Measurements from ENCODE around the gene YIPF3.
"Not testable (repeated sequence)": the region's sequence is repeated elsewhere in the genome, so short reads cannot be mapped to it uniquely, and the experiment has no call there.

YIPF3 gene

DNA sequence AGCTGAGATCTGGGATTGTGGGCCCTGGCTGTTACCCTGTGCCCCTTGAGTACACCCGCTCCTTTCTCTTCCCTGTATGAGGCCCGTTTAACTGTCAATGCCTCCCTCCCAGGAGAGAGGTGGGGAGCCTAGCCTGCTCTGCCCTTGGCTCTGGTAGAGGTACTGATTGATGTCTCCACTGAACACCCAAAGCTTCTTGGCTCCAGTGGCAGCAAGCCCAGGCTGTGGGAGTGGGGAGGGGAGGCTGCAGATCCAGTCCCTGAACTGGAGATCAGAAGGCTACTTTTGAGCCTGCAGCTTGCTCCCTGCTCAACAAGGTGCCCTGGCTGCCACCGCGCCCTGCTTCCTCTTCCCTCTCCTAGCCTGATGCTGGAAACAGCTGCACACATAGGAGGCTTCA is 14.1 kb downstream of the YIPF3 start:
- no peaks in the 10 kb centered on the region for H3K27me3 Mint-ChIP-seq
- H3K27ac Mint-ChIP-seq = no peak overlapping the region
- H3K36me3 Mint-ChIP-seq (ENCODE audit: low read depth) = peaks cover 37% of the 10 kb centered on the region
- no peak overlapping the region for H3K4me3 Mint-ChIP-seq
- H3K4me1 Mint-ChIP-seq (ENCODE audit: low read depth) = no peaks in the 10 kb centered on the region
- no peaks in the 10 kb centered on the region for H3K9me3 Mint-ChIP-seq

DNA sequence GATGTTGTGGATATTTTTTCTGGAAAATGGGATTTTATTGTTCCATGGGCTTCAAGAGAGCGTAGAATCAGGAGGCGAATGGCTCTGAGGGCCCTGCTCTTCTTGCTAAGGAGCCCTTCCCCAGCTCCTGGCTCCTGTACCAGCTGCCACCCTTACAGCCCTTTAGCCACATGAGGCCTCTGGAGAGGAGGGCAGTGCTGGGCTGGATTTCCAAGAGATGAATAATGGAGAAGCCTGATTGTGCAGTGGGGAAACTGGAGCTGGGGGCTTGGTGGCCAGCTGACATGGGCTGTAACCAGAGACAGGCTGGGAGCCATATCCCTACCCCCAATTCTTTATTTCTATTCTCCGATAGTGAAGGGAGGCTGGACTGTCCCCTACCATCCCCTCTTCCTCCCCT is 15.8 kb downstream of the YIPF3 start:
- no peaks in the 10 kb centered on the region for H3K27me3 Mint-ChIP-seq
- H3K9me3 Mint-ChIP-seq = no peaks in the 10 kb centered on the region
- no peak overlapping the region for H3K4me3 Mint-ChIP-seq
- H3K4me1 Mint-ChIP-seq (ENCODE audit: low read depth) = no peaks in the 10 kb centered on the region
- no peak overlapping the region for H3K27ac Mint-ChIP-seq
- peaks cover 30% of the 10 kb centered on the region for H3K36me3 Mint-ChIP-seq (ENCODE audit: low read depth)

DNA sequence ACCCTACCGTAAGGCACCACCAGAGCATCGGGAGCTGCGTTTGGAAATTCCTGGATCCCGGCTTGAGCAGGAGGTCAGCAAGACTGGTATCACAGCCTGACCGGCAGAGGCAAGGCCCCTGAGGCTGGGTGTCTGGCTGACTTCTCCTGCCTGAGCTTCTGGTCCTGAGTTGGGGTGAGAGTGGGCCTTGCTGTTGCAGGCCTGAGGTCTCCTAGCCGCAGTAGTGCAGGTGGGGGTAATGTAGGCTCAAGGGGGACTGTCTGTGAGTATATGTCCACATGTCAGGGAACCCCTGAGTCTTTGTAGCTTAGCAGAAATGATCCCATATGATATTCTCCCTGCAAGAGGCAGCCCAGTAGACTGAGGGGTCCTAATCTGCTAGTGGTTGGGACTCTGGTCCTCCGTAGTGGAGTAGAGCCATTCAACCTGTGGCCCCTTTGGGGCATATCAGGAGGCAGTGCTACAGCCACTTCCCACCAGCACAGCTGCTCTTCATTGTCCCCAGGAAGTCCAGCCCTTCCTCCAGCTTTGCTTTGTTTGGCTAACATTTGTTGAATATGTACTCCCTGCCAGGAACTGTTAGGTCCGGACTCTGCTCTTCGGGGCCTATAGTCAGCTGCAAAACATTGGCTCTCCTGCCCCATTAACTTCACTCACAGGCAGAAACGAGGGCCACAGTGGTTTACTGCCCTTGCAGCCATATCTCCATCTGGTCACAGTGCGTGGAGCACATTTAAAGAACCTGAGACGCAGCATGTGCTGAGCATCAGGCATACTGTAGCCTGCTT is 17.5 kb downstream of the YIPF3 start:
- Mint-ChIP-seq H3K4me3 (no peak overlapping the region), H3K4me1 (ENCODE audit: low read depth) (peaks cover 10% of the 10 kb centered on the region), H3K9me3 (no peaks in the 10 kb centered on the region), H3K27me3 (no peaks in the 10 kb centered on the region), H3K27ac (no peak overlapping the region), H3K36me3 (ENCODE audit: low read depth) (peaks cover 29% of the 10 kb centered on the region)

GRCh38 chr6:43498291-43498690 is 18.4 kb downstream of the YIPF3 start:
- Mint-ChIP-seq H3K4me1 (ENCODE audit: low read depth) (peaks cover 16% of the 10 kb centered on the region), H3K36me3 (ENCODE audit: low read depth) (peaks cover 24% of the 10 kb centered on the region)
- H3K27me3 Mint-ChIP-seq, H3K27ac Mint-ChIP-seq, H3K4me3 Mint-ChIP-seq, H3K9me3 Mint-ChIP-seq: not testable (repeated sequence)

DNA sequence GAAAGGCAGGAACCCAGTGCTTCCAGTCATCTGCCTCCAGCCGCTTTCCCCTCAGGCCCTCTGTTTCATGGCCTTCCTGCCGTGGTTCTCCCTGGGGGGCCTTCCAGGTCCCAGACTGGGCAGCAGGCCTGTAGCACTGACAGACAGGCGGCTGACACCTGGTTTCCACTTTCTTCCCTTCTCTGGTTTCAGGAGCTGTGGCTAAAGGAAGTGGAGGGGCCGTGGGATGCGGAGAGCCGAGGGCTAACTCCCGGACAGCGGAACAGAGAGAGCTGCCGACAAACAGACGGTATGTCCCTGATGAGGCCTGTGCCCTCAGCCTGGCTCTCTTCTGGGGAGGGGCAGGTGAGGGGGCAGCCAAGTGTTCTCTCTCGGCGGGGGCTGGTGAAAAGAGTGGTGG is 19.0 kb downstream of the YIPF3 start:
- Mint-ChIP-seq H3K27me3 (no peaks in the 10 kb centered on the region), H3K27ac (no peak overlapping the region), H3K4me1 (ENCODE audit: low read depth) (peaks cover 19% of the 10 kb centered on the region), H3K36me3 (ENCODE audit: low read depth) (peaks cover 21% of the 10 kb centered on the region), H3K9me3 (no peaks in the 10 kb centered on the region), H3K4me3 (no peak overlapping the region)

- no peaks in the 10 kb centered on the region for H3K27me3 Mint-ChIP-seq
- no peak overlapping the region for H3K27ac Mint-ChIP-seq
- H3K9me3 Mint-ChIP-seq = no peaks in the 10 kb centered on the region
- peaks cover 19% of the 10 kb centered on the region for H3K4me1 Mint-ChIP-seq (ENCODE audit: low read depth)
- no peak overlapping the region for H3K4me3 Mint-ChIP-seq
- peaks cover 20% of the 10 kb centered on the region for H3K36me3 Mint-ChIP-seq (ENCODE audit: low read depth)
Measured at GRCh38 chr6:43497129-43497396, 19.7 kb downstream of the YIPF3 start.

- peaks cover 19% of the 10 kb centered on the region for H3K4me1 Mint-ChIP-seq (ENCODE audit: low read depth)
- no peaks in the 10 kb centered on the region for H3K9me3 Mint-ChIP-seq
- H3K36me3 Mint-ChIP-seq (ENCODE audit: low read depth) = peaks cover 15% of the 10 kb centered on the region
- H3K4me3 Mint-ChIP-seq = no peak overlapping the region
- no peak overlapping the region for H3K27ac Mint-ChIP-seq
- H3K27me3 Mint-ChIP-seq = no peaks in the 10 kb centered on the region
Measured at GRCh38 chr6:43496370-43497128, 20.2 kb downstream of the YIPF3 start.

GRCh38 chr6:43495409-43495941 is 21.3 kb downstream of the YIPF3 start:
- Mint-ChIP-seq H3K36me3 (ENCODE audit: low read depth) (peaks cover 7% of the 10 kb centered on the region), H3K4me3 (no peak overlapping the region), H3K27ac (no peak overlapping the region)

GRCh38 chr6:43494766-43495165 is 22.0 kb downstream of the YIPF3 start:
- H3K27ac Mint-ChIP-seq = no peak overlapping the region
- H3K36me3 Mint-ChIP-seq (ENCODE audit: low read depth) = peaks cover 7% of the 10 kb centered on the region
- no peak overlapping the region for H3K4me3 Mint-ChIP-seq
- no peaks in the 10 kb centered on the region for H3K9me3 Mint-ChIP-seq
- H3K27me3 Mint-ChIP-seq = no peaks in the 10 kb centered on the region
- peaks cover 23% of the 10 kb centered on the region for H3K4me1 Mint-ChIP-seq (ENCODE audit: low read depth)

More at GRCh38 chr6:43495409-43495941, 21.3 kb downstream of the YIPF3 start:
- peaks cover 19% of the 10 kb centered on the region for H3K4me1 Mint-ChIP-seq (ENCODE audit: low read depth)
- no peaks in the 10 kb centered on the region for H3K9me3 Mint-ChIP-seq
- H3K27me3 Mint-ChIP-seq = no peaks in the 10 kb centered on the region

GRCh38 chr6:43494321-43494720 is 22.4 kb downstream of the YIPF3 start:
- H3K27me3 Mint-ChIP-seq = no peaks in the 10 kb centered on the region
- H3K4me1 Mint-ChIP-seq (ENCODE audit: low read depth) = peaks cover 23% of the 10 kb centered on the region

DNA sequence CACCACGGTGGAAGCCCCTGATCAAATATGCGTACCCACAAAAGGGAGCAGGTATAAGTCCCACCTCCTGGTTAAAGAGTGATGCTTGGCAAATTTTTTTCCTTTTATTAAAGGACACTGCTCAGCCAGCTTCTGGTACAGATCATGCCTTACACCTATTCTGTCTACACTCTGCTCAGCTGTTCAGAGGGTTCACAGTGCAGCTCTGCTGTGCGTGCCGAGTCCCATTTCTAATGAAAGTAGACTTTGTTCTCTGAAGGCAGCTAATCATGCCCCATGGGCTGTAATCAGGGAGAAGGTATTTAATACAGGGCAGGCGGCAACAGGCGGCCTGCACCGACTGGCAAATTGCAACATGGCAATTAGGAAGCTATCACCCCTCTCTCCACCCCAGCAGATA is 22.9 kb downstream of the YIPF3 start:
- H3K36me3 Mint-ChIP-seq (ENCODE audit: low read depth) = peaks cover 9% of the 10 kb centered on the region
- H3K27ac Mint-ChIP-seq = no peak overlapping the region
- no peaks in the 10 kb centered on the region for H3K27me3 Mint-ChIP-seq
- H3K4me3 Mint-ChIP-seq = no peak overlapping the region
- peaks cover 23% of the 10 kb centered on the region for H3K4me1 Mint-ChIP-seq (ENCODE audit: low read depth)
- H3K9me3 Mint-ChIP-seq = no peaks in the 10 kb centered on the region

More at GRCh38 chr6:43494321-43494720, 22.4 kb downstream of the YIPF3 start:
- Mint-ChIP-seq H3K4me3 (no peak overlapping the region), H3K9me3 (no peaks in the 10 kb centered on the region), H3K36me3 (ENCODE audit: low read depth) (peaks cover 5% of the 10 kb centered on the region), H3K27ac (no peak overlapping the region)

DNA sequence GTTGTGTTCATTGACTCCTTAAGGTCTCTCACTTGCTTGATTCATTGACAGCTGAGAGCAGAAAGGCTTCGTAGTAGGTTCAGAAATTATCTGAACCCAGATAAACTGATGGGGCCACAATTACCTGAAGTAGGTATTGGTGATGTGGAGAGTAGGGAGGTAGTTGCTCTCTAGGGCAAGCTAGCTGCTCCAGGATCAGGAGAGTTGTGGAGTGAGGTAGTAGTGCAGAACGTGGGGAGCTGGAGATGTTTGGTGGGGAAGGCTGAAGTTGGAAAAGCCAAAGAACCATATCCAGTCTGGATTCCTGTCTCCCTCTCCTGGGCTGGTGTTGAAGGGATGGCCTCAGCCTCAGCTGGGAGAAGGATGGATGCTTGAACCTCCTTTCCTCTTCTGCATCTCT is 23.5 kb downstream of the YIPF3 start:
- no peak overlapping the region for H3K4me3 Mint-ChIP-seq
- no peaks in the 10 kb centered on the region for H3K27me3 Mint-ChIP-seq
- no peak overlapping the region for H3K27ac Mint-ChIP-seq
- no peaks in the 10 kb centered on the region for H3K9me3 Mint-ChIP-seq
- H3K36me3 Mint-ChIP-seq (ENCODE audit: low read depth) = peaks cover 9% of the 10 kb centered on the region
- peaks cover 23% of the 10 kb centered on the region for H3K4me1 Mint-ChIP-seq (ENCODE audit: low read depth)

- no peaks in the 10 kb centered on the region for H3K9me3 Mint-ChIP-seq
- H3K36me3 Mint-ChIP-seq (ENCODE audit: low read depth) = peaks cover 9% of the 10 kb centered on the region
- peaks cover 23% of the 10 kb centered on the region for H3K4me1 Mint-ChIP-seq (ENCODE audit: low read depth)
- no peaks in the 10 kb centered on the region for H3K27me3 Mint-ChIP-seq
- no peak overlapping the region for H3K27ac Mint-ChIP-seq
- H3K4me3 Mint-ChIP-seq = no peak overlapping the region
Measured at GRCh38 chr6:43492673-43493072, 24.1 kb downstream of the YIPF3 start.

- no peak overlapping the region for H3K27ac Mint-ChIP-seq
Measured at GRCh38 chr6:43491750-43492661, 24.7 kb downstream of the YIPF3 start.

GRCh38 chr6:43490523-43490939 is 26.2 kb downstream of the YIPF3 start:
- peaks cover 14% of the 10 kb centered on the region for H3K36me3 Mint-ChIP-seq (ENCODE audit: low read depth)
- H3K27ac Mint-ChIP-seq = no peak overlapping the region
- no peaks in the 10 kb centered on the region for H3K9me3 Mint-ChIP-seq
- H3K27me3 Mint-ChIP-seq = no peaks in the 10 kb centered on the region
- peaks cover 23% of the 10 kb centered on the region for H3K4me1 Mint-ChIP-seq (ENCODE audit: low read depth)
- no peak overlapping the region for H3K4me3 Mint-ChIP-seq

More at GRCh38 chr6:43491750-43492661, 24.7 kb downstream of the YIPF3 start:
- H3K9me3 Mint-ChIP-seq = no peaks in the 10 kb centered on the region
- H3K4me3 Mint-ChIP-seq = no peak overlapping the region
- peaks cover 23% of the 10 kb centered on the region for H3K4me1 Mint-ChIP-seq (ENCODE audit: low read depth)
- no peaks in the 10 kb centered on the region for H3K27me3 Mint-ChIP-seq
- peaks cover 9% of the 10 kb centered on the region for H3K36me3 Mint-ChIP-seq (ENCODE audit: low read depth)

Data from stimulated activated naive CD8-positive, alpha-beta T cell treated with anti-CD3 and anti-CD28 coated beads, Interleukin-15, Interleukin-2, amounts not matched to agents 100 ng/mL and 50 ng/mL, for 24 hours (primary cell).